Fibroblast of lung (primary cell): Measurements from ENCODE around the gene CPSF4L. TPM values are rescaled to one million over a fixed set of nuclear protein-coding genes. Genes with fewer than 3 reads are reported as not detected.

Experiments
- DNase-seq, 2 donors: peaks; one replicate each; pipeline versions ENCODE4 v3.0.0 to v3.0.0-alpha.2; 2010; ENCODE audit warnings: low read depth in 2 of 2
- H2AFZ ChIP-seq: 2 replicates; pipeline ENCODE4 v1.5.1; 2012; ENCODE audit warnings: low read length, control low read depth, inconsistent platforms
- H3K27ac ChIP-seq: 2 replicates; pipeline ENCODE4 v1.5.1; 2011; ENCODE audit warnings: low read length, control low read depth; ENCODE audit not compliant: insufficient read depth
- H3K27me3 ChIP-seq: 2 replicates; pipeline ENCODE4 v1.5.1; 2011; ENCODE audit warnings: mild to moderate bottlenecking, low read length; ENCODE audit not compliant: control insufficient read depth, insufficient read depth
- H3K36me3 ChIP-seq: 2 replicates; pipeline ENCODE4 v1.5.1; 2011; ENCODE audit warnings: low read length; ENCODE audit not compliant: control insufficient read depth, insufficient read depth
- H3K4me1 ChIP-seq: 2 replicates; pipeline ENCODE4 v1.5.1; 2011; ENCODE audit warnings: low read length; ENCODE audit not compliant: control insufficient read depth, insufficient read depth; ENCODE audit errors: extremely low read depth
- H3K4me2 ChIP-seq: 2 replicates; pipeline ENCODE4 v1.5.1; 2011; ENCODE audit warnings: low read length, control low read depth; ENCODE audit not compliant: insufficient read depth; ENCODE audit errors: extremely low read depth
- H3K4me3 ChIP-seq, 4 experiments: fragments of 200-600 bp in 1 of 4; sonication (generic) in 1 of 4; replicated peaks in 1 of 4; 2 replicates each; pipeline ENCODE4 v1.5.1; 2011 to 2016; ENCODE audit warnings: low read length in 4 of 4, low read depth in 3 of 4, mild to moderate bottlenecking in 3 of 4, control low read depth in 2 of 4, inconsistent platforms in 1 of 4, mixed read lengths in 1 of 4; ENCODE audit not compliant: insufficient read depth in 1 of 4; ENCODE audit errors: control extremely low read depth in 1 of 4
- H3K79me2 ChIP-seq: 2 replicates; pipeline ENCODE4 v1.5.1; 2012; ENCODE audit warnings: mild to moderate bottlenecking, low read length, inconsistent platforms; ENCODE audit not compliant: control insufficient read depth, insufficient read depth
- H3K9ac ChIP-seq: 2 replicates; pipeline ENCODE4 v1.5.1; 2011; ENCODE audit warnings: mild to moderate bottlenecking, low read length, control low read depth; ENCODE audit not compliant: insufficient read depth
- H3K9me3 ChIP-seq: 2 replicates; pipeline ENCODE4 v1.5.1; 2012; ENCODE audit warnings: low read depth, low read length; ENCODE audit not compliant: control insufficient read depth, insufficient read depth
- H4K20me1 ChIP-seq: 2 replicates; pipeline ENCODE4 v1.5.1; 2011; ENCODE audit warnings: low read length; ENCODE audit not compliant: control insufficient read depth, insufficient read depth; ENCODE audit errors: extremely low read depth
- CTCF ChIP-seq, 2 donors: IDR thresholded peaks in 1 of 2; conservative IDR thresholded peaks in 1 of 2; 1 replicate in 1 of 2; 2 replicates in 1 of 2; pipeline ENCODE4 v1.5.1; 2011 to 2012; ENCODE audit warnings: low read length in 2 of 2, control low read depth in 1 of 2, inconsistent platforms in 1 of 2, low read depth in 1 of 2, mild to moderate bottlenecking in 1 of 2
- EZH2 ChIP-seq: IDR thresholded peaks from 2 replicates; pipeline ENCODE4 v1.5.1; 2012; ENCODE audit warnings: low read length, control low read depth, mild to moderate bottlenecking; ENCODE audit errors: missing control alignments
- polyA plus RNA-seq, 2 donors: library from polyadenylated mRNA; depleted of rRNA in 1 of 2; stranded (reverse) in 1 of 2; unstranded in 1 of 2; fragments of >200 nt; gene quantifications; 2 replicates each; pipeline ENCODE4 v1.2.1, GENCODE V29; 2011 to 2012; ENCODE audit warnings: missing spikeins in 1 of 2
- total RNA-seq: library from RNA; depleted of rRNA; stranded (reverse); fragments of >200 nt; gene quantifications from 2 replicates; pipeline ENCODE4 v1.2.1, GENCODE V29; 2014

The CPSF4L gene
- total and polyA plus RNA-seq, 2 donors (not counting 1 experiment from before 2014, with no cell fraction given) = not detected

GRCh38 chr17:73291260-73291801, 29.7 kb upstream of the CPSF4L start:
- Histone ChIP-seq H3K9me3 (no peaks in the 10 kb centered on the region), H2AFZ (no peak overlapping the region), H3K9ac (peak overlapping the region; percentile 37), H3K79me2 (peaks cover 79% of the 10 kb centered on the region), H3K36me3 (peaks cover 1% of the 10 kb centered on the region), H4K20me1 (no peaks in the 10 kb centered on the region), H3K27me3 (no peaks in the 10 kb centered on the region), H3K4me1 (peaks cover 49% of the 10 kb centered on the region), H3K27ac (peak overlapping the region; percentile 97), H3K4me3 (peak overlapping the region in 3 of 4 experiments; percentile 18 to 38 (median 33)), H3K4me2 (peak overlapping the region; percentile 78)
- DNase-seq = peak; percentile 93 to 95
- no peak for TF ChIP-seq CTCF (conservative IDR thresholded peaks at IDR 0.05 in 1 of 2, IDR thresholded peaks at IDR 0.05 in 1 of 2; ENCODE audit: low read depth in 1 of 2, low read length in 2 of 2)
- TF ChIP-seq EZH2 = no peak

GRCh38 chr17:73290399-73291259, 28.9 kb upstream of the CPSF4L start:
- no peaks in the 10 kb centered on the region for H3K27me3 ChIP-seq
- peaks cover 49% of the 10 kb centered on the region for H3K4me1 ChIP-seq
- no peak overlapping the region for H3K4me3 ChIP-seq
- no peak for DNase-seq
- peak overlapping the region; percentile 97 for H3K27ac ChIP-seq
- H3K36me3 ChIP-seq = peaks cover 7% of the 10 kb centered on the region
- H3K4me2 ChIP-seq = peak overlapping the region; percentile 66
- TF ChIP-seq EZH2 (no peak), CTCF (conservative IDR thresholded peaks at IDR 0.05 in 1 of 2, IDR thresholded peaks at IDR 0.05 in 1 of 2; ENCODE audit: low read depth in 1 of 2, low read length in 2 of 2) (no peak)
- H4K20me1 ChIP-seq = no peaks in the 10 kb centered on the region
- no peaks in the 10 kb centered on the region for H3K9me3 ChIP-seq
- H2AFZ ChIP-seq = no peak overlapping the region
- H3K9ac ChIP-seq = peak overlapping the region; percentile 7
- H3K79me2 ChIP-seq = peaks cover 80% of the 10 kb centered on the region

GRCh38 chr17:73289549-73290254, 28.0 kb upstream of the CPSF4L start:
- H3K4me3 ChIP-seq = no peak overlapping the region
- no peaks in the 10 kb centered on the region for H3K27me3 ChIP-seq
- peaks cover 15% of the 10 kb centered on the region for H3K36me3 ChIP-seq
- no peaks in the 10 kb centered on the region for H4K20me1 ChIP-seq
- H3K9me3 ChIP-seq = no peaks in the 10 kb centered on the region
- no peak overlapping the region for H3K9ac ChIP-seq
- H3K27ac ChIP-seq = peak overlapping the region; percentile 43
- H3K79me2 ChIP-seq = peaks cover 79% of the 10 kb centered on the region
- H3K4me1 ChIP-seq = peaks cover 45% of the 10 kb centered on the region
- no peak for DNase-seq
- peak overlapping the region; percentile 58 for H3K4me2 ChIP-seq
- TF ChIP-seq CTCF (conservative IDR thresholded peaks at IDR 0.05 in 1 of 2, IDR thresholded peaks at IDR 0.05 in 1 of 2; ENCODE audit: low read depth in 1 of 2, low read length in 2 of 2) (no peak), EZH2 (no peak)
- no peak overlapping the region for H2AFZ ChIP-seq
